Endometrial microvascular endothelial cells (primary cell): Measurements from ENCODE around the gene NET1. TPM values are rescaled to one million over a fixed set of nuclear protein-coding genes. Genes with fewer than 3 reads are reported as not detected.
"Not testable (repeated sequence)": the region's sequence is repeated elsewhere in the genome, so short reads cannot be mapped to it uniquely, and the experiment has no call there.

ENCODE experiments used
- in situ Hi-C: cut with HindIII; loops from 2 replicates; pipeline ENCODE4 v1.10.0; 2017; ENCODE audit warnings: low sequenced_read_pairs, low pct_unique_long_range_greater_than_20kb; ENCODE audit errors: inconsistent ontology term
- total RNA-seq: library from RNA; depleted of rRNA; stranded (reverse); fragments of >200 nt; gene quantifications from one replicate; pipeline ENCODE4 v1.2.3, GENCODE V29; 2015; ENCODE audit errors: inconsistent ontology term

The NET1 gene
- total RNA-seq, 1 donor from 2014 or later: 41.0 TPM

DNA sequence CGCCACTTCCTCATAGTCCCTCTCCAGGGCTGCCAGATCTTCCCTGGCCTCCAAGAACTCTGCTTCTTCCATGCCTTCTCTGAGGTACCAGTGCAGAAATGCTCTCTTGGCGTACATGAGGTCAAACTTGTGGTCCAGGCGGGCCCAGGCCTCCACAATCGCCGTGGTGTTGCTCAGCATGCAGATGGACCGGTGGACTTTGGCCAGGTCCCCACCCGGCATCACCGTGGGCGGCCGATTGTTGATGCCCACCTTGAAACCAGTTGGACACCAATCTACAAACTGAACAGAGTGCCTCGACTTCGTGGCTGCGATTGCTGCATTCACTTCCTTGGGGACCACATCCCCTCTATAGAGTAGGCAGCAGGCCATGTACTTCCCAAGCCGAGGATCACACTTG lies 18.8 kb upstream of the NET1 start:
- in situ Hi-C loops: no loop called here

DNA sequence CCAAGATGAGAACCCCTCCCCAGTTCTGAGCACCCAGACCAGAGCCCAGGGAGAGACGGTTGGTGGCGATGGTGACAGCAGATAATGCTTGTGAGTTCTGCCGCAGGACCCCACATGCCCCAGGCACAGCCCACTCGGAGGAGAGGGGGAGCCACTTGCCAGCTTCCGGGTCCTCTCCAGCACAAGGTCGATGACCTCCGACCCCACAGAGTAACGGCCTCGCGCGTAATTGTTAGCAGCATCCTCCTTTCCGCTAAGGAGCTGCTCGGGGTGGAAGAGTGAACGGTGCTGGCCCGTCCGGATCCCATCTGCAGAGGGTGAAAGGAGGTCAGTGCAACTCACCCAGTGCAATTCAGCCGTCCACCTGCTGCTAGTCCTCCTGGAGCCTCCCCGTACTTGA lies 17.2 kb upstream of the NET1 start:
- in situ Hi-C loops: no loop called here

DNA sequence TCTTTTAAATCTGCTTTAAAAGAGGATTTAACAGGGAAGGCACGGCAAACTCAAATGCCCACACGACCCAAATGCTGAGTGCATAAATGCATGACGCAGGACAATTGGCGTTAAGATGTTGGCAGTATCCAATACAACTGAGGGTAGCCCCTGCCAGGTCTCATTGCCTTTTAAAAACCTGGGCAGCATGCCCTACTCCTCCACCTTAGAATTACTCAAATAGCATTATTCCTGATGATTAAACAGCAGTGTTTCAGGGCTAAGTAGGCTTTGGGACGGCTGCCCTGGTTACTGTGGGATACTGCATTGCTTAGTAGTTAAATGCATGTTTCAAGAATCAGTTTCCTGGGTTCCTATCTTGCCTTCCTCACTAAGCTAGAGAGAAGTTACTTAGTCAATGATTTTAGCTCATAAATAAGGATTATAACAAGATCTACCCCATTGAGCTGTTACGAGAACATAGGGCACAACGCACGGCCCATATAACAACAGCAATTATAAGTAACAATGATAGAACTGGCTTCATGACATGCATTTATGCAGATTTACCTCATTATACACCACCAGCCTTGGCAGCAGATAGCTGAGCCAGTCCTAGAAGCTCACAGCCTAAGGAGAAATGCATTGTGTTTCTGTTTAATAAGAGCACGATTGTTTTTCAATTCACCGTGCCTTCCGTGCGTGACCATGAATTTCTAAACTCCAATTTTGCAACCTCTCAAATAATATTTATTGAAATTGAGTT lies 15.6 kb upstream of the NET1 start:
- in situ Hi-C loops: no loop called here

DNA sequence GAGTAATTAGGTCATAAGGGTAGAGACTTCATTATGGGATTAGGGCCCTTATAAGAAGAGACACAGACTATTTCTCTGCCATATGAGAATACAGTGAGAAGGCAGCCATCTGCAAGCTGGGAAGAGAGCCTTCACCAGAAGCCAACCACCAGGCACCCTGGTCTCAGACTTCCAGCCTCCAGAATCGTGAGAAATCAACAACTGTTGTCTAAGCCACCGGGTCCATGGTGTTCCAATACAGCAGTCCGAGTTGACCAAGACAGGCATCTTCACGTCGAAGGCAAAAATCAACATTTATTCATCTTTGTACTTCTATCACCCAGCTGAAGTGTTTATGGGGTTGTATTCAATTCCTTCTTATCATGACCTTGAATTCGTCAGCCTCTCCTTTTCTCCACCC lies 13.0 kb upstream of the NET1 start:
- in situ Hi-C loops: no loop called here

DNA sequence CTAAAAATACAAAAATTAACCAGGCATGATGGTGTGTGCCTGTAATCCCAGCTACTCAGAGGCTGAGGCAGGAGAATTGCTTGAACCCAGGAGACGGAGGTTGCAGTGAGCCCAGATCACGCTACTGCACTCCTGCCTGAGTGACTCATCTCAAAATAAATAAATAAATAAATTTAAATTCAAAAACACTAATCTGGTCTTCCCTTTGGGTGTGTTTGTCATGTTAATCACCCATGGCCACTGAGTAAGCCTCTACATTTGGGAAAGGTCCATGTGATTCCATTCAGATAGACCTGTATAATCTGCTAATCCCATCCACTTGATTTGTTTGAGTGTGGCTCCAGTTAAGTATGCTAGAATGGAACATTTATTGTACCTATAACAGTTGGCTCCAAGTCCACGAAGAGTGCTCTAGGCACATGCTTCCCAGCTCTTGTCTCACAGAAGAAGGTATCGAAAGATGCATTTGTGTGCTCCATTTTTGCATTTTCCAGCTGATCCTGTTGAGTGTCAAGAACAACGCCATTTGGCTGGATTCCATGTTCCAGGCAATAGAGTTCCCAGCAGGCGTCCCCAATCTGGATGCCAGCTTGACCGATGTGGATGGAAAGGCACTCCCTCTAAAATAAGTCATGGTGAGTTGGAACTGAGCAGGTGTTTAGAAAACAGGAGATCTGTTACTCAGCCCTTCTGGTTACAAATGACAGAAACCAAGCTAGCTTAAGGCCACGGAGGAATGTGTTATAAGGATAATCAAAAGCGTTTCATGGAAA lies 11.7 kb upstream of the NET1 start:
- in situ Hi-C loops: no loop called here

DNA sequence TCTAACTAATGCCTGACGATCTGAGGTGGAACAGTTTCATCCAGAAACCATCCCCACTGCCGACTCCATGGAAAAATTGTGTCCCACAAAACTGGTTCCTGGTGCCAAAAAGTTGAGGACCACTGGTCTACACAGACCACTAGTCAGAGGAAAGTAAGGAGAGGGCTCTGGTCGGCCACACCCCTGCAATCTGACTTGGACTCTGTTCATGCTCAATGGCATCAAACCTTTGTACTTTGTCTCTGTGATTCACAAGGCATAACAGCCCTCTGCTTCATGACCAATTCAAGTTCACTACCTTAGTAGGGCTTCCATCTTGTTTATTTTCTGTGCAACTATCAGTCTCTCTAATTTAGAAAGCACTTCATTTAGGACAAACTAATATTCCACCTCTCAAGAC lies 9.6 kb upstream of the NET1 start:
- in situ Hi-C loops: no loop called here

DNA sequence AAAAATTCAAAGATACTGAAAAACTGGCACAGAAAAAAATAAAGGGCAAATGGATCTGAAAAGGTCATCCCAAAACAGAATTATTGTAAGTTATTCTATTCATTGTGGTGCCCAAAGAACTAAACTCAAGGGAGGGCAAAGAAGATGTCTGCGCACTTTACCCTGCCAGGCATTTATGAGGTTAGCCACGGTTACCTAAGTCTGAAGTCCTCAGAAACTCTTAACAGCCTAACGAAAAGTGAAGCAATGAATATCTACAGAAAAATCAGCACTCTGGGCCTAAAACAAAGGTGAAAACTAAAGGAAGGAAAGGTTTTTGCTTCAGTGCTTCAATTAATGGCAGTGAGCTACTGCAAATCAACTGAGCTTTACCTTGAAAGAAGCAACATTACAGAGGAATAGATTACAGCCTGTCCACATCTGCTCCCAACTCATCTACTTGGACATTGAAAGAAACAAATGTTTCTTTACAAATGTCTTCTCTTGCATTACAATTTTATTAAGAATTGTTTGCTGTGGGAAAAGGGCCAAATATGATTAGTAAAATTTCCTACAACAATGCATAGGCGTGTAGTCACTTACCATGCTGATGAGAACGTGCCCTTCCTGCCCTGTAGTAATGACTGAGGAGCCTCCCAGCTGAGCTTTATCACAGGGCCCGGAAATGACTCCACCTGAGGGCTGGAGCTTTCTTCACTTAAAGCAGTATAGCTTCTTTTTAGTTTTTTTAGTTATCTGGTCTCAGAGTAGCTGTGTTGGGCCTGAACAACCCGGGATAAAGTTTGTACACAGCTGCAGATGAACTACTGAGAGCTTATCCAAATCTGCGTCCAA lies 7.9 kb upstream of the NET1 start, which contains the start of gene TUBAL3:
Gene TUBAL3, minus strand, starts transcription at position 621 of the 834 bp plus-strand sequence. Its CDS starts 36 bp downstream, at position 585.
- in situ Hi-C loops: no loop called here

DNA sequence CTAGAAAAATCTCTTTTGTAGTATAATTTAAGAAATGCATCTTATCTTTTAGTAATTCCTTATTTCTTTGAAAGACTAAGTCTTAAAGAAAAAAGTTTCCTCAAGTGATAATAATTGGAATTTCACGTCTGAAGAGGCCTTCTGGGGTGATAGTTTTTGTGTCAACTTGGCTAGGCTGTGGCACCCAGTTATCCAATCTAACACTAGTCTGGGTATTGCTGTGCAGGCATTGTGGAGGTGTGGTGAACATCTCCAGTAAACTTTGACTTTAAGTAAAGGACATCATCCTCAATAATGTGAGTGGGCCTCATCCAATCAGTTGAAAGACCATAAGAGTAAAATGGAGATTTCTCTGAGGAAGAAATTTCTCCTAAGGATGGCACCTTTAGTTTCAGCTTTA lies 5.4 kb upstream of the NET1 start:
- in situ Hi-C loops: no loop called here

DNA sequence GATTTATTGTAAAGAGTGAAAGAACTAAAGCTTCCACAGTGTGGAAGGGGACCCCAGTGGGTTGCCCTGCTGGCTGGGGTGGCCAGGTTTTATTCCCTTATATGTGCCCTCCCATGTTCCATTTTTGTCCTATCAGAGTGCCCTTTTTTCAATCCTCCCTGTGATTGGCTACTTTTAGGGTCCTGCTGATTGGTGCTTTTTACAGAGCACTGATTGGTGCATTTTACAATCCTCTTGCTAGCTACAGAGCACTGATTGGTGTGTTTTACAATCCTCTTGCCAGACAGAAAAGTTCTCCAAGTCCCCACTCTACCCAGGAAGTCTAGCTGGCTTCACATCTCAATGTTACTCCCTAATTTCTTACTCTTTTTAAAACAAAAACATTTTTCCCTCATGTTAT lies 1.6 kb upstream of the NET1 start:
- in situ Hi-C loops: not testable (repeated sequence)

DNA sequence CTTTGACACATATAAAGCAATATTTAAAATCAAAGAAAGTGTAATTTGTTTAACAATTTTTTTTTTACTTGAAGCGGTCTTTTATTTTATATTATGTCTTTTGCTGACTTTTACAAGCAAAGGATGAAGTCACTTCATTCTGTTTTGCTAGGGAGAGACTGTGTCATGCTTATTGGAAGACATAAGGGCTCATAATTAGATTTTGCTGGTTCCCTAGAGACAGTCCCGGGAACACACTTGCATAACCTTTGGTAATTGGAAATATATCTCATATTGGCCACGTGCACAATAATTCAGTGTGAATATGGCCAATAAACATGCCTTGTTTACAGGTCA lies 448 bp upstream of the NET1 start:
- in situ Hi-C loops: no loop called here

DNA sequence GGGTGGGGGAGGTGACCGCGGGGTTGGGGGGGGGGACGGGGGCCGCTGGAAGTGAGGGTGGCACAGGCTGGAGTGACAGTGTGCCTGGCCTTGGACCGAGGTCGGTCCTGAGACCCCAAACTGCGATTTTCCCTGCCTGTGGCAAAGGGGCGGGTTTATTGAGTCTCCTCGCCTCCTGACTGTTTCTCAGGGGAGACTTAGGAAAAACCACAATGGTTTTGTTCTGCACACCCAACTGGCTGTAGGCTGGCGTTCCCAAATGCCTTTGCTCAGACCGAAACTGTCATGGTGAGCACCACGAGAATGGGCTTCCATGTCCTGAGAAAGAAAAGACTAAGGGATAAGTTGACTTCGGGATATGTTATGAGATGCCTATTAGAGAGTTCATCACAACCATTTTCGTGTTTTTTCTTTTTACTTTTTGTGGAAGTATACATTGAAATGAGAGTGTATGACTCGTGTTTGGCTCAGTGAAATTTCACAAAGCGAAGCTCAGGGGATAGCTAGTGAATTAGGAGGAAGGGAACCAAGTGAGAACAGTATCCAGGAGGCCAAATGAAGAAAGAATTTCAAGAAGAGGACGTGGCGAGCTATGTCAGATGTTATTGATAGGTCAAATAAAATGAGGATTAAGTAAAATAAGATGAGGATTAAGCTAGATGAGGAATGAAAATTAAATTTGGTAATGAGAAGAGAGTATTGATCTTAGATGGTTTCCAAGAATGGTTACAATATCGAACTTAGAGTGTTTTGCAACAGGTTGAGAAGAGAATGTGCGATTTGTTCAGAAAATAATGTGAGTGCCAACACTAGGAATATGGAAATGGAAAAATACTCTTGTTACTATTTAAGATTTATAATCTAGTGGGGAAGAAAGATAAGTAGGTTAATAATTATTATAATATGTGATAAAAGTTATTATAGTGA lies 918 bp downstream of the NET1 start:
- in situ Hi-C loops: no loop called here

DNA sequence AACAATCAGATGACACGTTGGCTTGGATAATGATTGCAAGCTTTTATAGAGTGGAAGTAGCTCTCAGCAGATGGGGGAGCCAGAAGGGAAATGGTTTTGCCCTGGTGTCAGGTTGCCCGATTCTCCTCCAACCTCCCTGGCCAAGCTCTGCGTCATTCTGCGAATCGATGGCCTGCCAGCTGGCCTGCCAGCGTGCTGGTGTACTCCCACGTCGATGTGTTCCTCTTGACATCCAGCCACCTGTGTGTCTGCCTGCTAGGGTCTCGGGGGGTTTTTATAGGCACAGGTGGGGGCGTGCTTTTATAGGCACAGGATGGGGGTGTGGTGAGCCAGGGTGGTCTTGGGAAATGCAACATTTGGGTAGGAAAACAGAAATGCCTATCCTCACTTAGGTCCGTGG lies 4.6 kb downstream of the NET1 start:
- in situ Hi-C loops: no loop called here

DNA sequence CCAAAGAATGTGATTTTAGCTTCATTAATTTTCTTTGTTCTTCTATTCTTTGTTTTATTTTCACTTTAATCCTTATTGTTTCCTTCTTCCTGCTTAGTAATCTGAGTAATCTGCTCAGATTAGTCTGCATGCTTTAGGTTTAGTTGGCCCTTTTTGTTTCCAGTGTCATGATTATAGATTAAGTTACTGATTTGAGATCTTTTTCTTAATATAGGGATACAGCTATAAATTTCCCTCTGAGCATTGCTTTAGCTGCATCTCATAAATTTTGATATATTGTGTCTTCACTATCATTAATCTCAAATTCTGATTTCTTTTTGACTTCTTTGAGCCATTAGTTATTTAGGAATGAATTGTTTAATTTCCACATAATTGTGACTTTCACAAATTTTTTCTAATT lies 6.2 kb downstream of the NET1 start:
- in situ Hi-C loops: no loop called here

DNA sequence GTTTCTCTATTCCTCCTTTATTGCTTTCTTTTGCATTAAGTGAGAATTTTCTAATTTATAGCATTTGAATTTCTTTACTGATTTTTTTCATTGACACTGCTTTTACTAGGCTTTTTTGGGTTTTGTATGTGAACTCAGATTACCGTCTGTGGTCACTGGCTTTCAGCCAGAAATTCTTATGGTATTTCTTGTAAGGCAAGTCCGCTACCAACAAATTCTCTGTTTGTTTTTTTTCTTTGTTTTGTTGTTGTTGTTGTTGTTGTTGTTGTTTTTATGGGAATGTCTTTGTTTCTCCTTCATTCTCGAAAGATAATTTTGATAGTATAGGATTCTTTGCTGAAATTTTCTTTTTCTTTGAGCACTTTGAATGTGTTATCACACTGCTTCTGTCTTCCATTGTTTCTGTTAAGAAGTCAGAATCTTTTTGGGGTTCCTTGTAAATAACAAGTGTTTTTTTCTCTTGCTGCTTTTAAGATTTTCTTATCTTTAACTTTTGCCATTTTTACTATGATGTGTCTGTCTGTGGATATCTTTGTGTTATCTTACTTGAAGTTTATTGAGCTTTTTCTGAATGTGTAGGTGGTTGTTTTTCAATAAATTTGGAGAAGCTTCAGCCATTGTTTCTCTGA lies 7.2 kb downstream of the NET1 start:
- in situ Hi-C loops: no loop called here

DNA sequence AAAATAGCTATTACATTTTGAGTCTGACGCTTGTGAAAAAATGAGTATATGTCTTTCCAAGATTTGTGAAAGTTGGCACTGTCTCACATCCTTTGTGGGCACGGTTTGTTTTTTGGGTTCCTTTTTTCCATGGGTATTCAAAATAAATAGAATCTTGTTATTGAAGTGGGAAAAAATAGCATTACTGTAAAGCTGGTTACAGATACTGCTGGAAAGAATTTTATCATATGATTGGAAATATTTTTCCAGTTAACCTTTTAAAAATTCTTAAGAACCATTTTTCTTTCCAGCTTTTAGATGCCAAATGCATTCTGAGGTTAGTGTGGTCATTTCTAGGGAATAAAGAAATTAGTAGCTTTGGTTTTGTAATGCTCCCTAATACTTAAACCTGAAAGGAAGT lies 11.4 kb downstream of the NET1 start:
- in situ Hi-C loops: no loop called here

DNA sequence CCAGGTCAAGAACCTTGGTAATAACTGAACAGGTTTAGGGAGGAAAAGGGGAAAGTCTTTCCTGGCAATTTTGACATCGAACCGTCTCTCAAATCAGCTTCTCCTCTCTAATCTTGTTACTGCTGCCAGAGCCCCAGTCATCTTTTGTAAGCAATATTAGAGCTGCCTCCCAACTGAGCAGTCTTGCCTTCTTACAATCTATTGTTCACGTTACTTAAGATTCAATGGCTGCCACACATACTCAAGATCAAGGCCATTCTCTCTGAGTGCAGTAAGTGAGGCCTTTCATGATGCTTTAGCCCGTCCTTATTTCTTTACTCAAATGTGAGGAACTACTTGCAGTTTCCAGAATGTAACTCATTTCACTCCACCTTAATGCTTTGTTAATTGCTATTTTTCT lies 12.4 kb downstream of the NET1 start:
- in situ Hi-C loops: no loop called here

DNA sequence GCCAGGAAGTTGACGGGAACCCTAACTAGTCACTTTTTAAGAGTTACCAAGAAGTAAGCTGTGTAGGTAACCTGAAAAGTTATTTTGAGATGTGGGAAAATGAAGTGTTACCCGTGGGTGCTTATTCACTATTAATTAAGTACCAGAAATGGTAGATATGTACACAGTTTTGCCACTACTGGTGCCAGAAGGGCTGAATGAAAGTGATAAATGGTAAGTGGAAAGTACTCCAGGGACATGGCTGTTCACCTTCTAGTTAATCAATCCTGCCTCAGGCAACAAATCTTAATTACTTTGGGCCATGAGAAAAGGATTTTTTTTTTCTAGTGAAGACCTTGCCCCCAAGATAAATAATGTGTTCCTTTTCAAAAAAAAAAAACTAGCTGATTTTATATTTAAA lies 15.8 kb downstream of the NET1 start:
- in situ Hi-C loops: no loop called here

DNA sequence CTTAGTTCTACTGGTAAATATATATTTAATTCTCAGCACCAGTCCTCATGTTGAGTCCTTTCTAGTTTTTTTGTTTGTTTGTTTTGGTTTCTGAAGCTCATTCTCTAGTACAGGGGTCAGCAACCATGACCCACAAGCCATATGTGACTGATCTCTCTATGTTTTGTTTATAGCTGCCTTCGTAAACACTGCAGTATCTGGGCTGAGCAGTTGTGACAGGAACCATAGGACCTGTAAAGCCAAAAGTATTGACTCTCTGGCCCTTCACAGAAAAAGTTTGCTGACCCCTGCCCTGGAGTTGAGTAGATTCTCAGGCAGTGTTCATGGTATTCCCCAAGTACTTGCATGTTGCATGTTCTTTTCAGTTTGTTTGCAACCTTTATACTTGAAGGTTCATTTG lies 20.8 kb downstream of the NET1 start:
- in situ Hi-C loops: no loop called here
